ENCODE results near the gene CCDC192.
"Not testable (repeated sequence)": the region's sequence is repeated elsewhere in the genome, so short reads cannot be mapped to it uniquely, and the experiment has no call there.

The CCDC192 gene

DNA sequence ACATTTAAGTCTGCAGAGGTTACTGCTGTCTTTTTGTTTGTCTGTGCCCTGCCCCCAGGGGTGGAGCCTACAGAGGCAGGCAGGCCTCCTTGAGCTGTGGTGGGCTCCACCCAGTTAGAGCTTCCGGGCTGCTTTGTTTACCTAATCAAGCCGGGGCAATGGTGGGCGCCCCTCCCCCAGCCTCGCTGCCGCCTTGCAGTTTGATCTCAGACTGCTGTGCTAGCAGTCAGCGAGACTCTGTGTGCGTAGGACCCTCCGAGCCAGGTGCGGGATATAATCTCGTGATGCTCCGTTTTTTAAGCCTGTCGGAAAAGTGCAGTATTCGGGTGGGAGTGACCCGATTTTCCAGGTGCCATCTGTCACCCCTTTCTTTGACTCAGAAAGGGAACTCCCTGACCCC lies 36.2 kb downstream of the CCDC192 start:
- not testable (repeated sequence) for H3K27ac ChIP-seq (ENCODE audit: low read length); H3K9me3 ChIP-seq (ENCODE audit: control insufficient read depth, insufficient read depth, low read length); H3K4me1 ChIP-seq (ENCODE audit: control insufficient read depth, insufficient read depth, low read length); H3K27me3 ChIP-seq (ENCODE audit: control insufficient read depth, insufficient read depth, low read length); DNase-seq (ENCODE audit: low read depth, low spot score); H3K36me3 ChIP-seq (ENCODE audit: control insufficient read depth, insufficient read depth, low read length)
- peak overlapping the region; percentile 45; the same call in 1 of the 2 replicates for H3K4me3 ChIP-seq (ENCODE audit: low read length)
- no CpG with 5 or more reads among the region's 14 CpGs for WGBS (ENCODE audit: insufficient coverage, insufficient read length)

DNA sequence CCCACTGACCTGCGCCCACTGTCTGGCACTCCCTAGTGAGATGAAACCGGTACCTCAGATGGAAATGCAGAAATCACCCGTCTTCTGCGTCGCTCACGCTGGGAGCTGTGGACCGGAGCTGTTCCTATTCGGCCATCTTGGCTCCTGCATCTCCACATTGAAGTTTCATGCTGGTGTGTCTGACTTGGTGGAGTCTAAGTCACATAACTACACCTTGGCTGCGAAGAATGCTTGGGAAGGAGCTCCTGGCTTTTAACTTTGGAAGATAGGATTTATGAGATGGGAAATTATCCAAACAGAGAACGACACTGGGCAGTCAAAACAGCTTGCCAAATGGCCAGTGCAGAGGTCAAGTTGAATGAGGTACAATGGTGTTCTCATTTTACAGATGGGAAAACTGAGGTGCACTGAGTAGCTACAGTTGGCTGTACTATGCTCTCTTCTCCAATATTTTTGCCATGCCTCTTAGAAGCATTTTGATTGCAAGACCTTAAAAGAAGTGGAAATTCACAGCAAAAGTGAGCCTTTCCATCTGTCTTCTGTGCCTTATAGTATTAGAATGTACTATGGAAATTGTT lies 36.7 kb downstream of the CCDC192 start:
- DNase-seq (ENCODE audit: low read depth, low spot score): no peak
- Histone ChIP-seq H3K27me3 (ENCODE audit: control insufficient read depth, insufficient read depth, low read length) (no peaks in the 10 kb centered on the region), H3K4me1 (ENCODE audit: control insufficient read depth, insufficient read depth, low read length) (no peaks in the 10 kb centered on the region), H3K4me3 (ENCODE audit: low read length) (peak overlapping the region; percentile 31; the same call in 1 of the 2 replicates), H3K27ac (ENCODE audit: low read length) (no peak overlapping the region), H3K36me3 (ENCODE audit: control insufficient read depth, insufficient read depth, low read length) (no peaks in the 10 kb centered on the region), H3K9me3 (ENCODE audit: control insufficient read depth, insufficient read depth, low read length) (no peaks in the 10 kb centered on the region)
- no CpG with 5 or more reads among the region's 10 CpGs for WGBS (ENCODE audit: insufficient coverage, insufficient read length)

DNA sequence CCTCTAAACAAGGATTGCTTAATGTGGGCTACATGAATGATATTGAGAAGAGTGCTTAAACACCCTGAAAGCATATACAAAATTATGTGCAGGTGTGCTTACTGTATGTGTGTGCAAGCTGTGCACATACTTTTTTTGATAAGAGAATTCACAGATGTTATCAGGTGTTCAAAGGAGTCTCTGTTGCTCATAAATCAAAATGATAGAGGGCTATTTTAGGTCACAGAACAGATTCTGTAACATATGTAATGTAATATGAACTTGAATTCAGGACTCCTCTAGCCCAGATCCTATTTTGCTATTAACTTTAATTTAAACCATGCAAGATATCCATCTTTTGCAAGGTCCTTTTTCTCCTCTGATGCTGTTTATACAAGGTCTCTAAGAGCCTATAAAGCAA lies 38.2 kb downstream of the CCDC192 start:
- Histone ChIP-seq H3K36me3 (ENCODE audit: control insufficient read depth, insufficient read depth, low read length) (no peaks in the 10 kb centered on the region), H3K27me3 (ENCODE audit: control insufficient read depth, insufficient read depth, low read length) (no peaks in the 10 kb centered on the region), H3K4me1 (ENCODE audit: control insufficient read depth, insufficient read depth, low read length) (no peaks in the 10 kb centered on the region), H3K9me3 (ENCODE audit: control insufficient read depth, insufficient read depth, low read length) (no peaks in the 10 kb centered on the region), H3K27ac (ENCODE audit: low read length) (no peak overlapping the region), H3K4me3 (ENCODE audit: low read length) (no peak overlapping the region)
- no peak for DNase-seq (ENCODE audit: low read depth, low spot score)

- no peaks in the 10 kb centered on the region for H3K36me3 ChIP-seq (ENCODE audit: control insufficient read depth, insufficient read depth, low read length)
- no peaks in the 10 kb centered on the region for H3K27me3 ChIP-seq (ENCODE audit: control insufficient read depth, insufficient read depth, low read length)
- H3K4me1 ChIP-seq (ENCODE audit: control insufficient read depth, insufficient read depth, low read length): no peaks in the 10 kb centered on the region
- DNase-seq (ENCODE audit: low read depth, low spot score): no peak
- H3K4me3 ChIP-seq (ENCODE audit: low read length): no peak overlapping the region
- no peak overlapping the region for H3K27ac ChIP-seq (ENCODE audit: low read length)
- H3K9me3 ChIP-seq (ENCODE audit: control insufficient read depth, insufficient read depth, low read length): no peaks in the 10 kb centered on the region
Observed at GRCh38 chr5:127744241-127744640, 41.0 kb downstream of the CCDC192 start.

- Histone ChIP-seq H3K27ac (ENCODE audit: low read length) (no peak overlapping the region), H3K4me3 (ENCODE audit: low read length) (no peak overlapping the region), H3K9me3 (ENCODE audit: control insufficient read depth, insufficient read depth, low read length) (no peaks in the 10 kb centered on the region), H3K4me1 (ENCODE audit: control insufficient read depth, insufficient read depth, low read length) (no peaks in the 10 kb centered on the region), H3K36me3 (ENCODE audit: control insufficient read depth, insufficient read depth, low read length) (no peaks in the 10 kb centered on the region), H3K27me3 (ENCODE audit: control insufficient read depth, insufficient read depth, low read length) (no peaks in the 10 kb centered on the region)
- DNase-seq (ENCODE audit: low read depth, low spot score): no peak
- WGBS (ENCODE audit: insufficient coverage, insufficient read length): no CpG with 5 or more reads among the region's 1 CpG
Observed at GRCh38 chr5:127746756-127747155, 43.6 kb downstream of the CCDC192 start.

- not testable (repeated sequence) for H3K4me3 ChIP-seq (ENCODE audit: low read length); H3K36me3 ChIP-seq (ENCODE audit: control insufficient read depth, insufficient read depth, low read length); H3K27me3 ChIP-seq (ENCODE audit: control insufficient read depth, insufficient read depth, low read length); H3K27ac ChIP-seq (ENCODE audit: low read length); H3K4me1 ChIP-seq (ENCODE audit: control insufficient read depth, insufficient read depth, low read length); DNase-seq (ENCODE audit: low read depth, low spot score); H3K9me3 ChIP-seq (ENCODE audit: control insufficient read depth, insufficient read depth, low read length)
- WGBS (ENCODE audit: insufficient coverage, insufficient read length): no CpG with 5 or more reads among the region's 32 CpGs
Observed at GRCh38 chr5:127752503-127753265, 49.5 kb downstream of the CCDC192 start.

- Histone ChIP-seq H3K27ac (ENCODE audit: low read length) (no peak overlapping the region), H3K9me3 (ENCODE audit: control insufficient read depth, insufficient read depth, low read length) (no peaks in the 10 kb centered on the region)
- WGBS (ENCODE audit: insufficient coverage, insufficient read length): no CpG with 5 or more reads among the region's 4 CpGs
Observed at GRCh38 chr5:127754259-127754658, 51.1 kb downstream of the CCDC192 start.

GRCh38 chr5:127754706-127755105 lies 51.5 kb downstream of the CCDC192 start:
- H3K27ac ChIP-seq (ENCODE audit: low read length): no peak overlapping the region

More at GRCh38 chr5:127754259-127754658, 51.1 kb downstream of the CCDC192 start:
- Histone ChIP-seq H3K4me1 (ENCODE audit: control insufficient read depth, insufficient read depth, low read length) (no peaks in the 10 kb centered on the region), H3K27me3 (ENCODE audit: control insufficient read depth, insufficient read depth, low read length) (no peaks in the 10 kb centered on the region), H3K36me3 (ENCODE audit: control insufficient read depth, insufficient read depth, low read length) (no peaks in the 10 kb centered on the region), H3K4me3 (ENCODE audit: low read length) (no peak overlapping the region)
- no peak for DNase-seq (ENCODE audit: low read depth, low spot score)

DNA sequence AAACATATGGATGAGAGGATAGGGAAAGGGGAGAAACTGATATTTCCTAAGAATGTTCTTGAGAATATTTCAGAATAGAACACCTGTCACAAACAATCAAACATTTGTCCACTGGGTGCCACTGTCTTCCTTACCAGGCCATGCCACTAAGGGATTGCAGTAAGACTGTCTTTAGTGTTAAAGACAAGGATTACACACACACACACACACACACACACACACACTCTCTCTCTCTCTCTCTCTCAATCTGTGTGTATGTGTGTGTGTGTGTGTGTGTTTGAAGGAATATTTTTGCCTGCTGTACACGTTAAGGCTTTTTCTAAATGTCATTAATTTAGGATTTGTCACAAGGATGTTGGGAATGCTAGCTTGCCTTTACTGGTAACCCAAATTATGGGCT lies 54.4 kb downstream of the CCDC192 start:
- Histone ChIP-seq H3K27me3 (ENCODE audit: control insufficient read depth, insufficient read depth, low read length) (no peaks in the 10 kb centered on the region), H3K4me1 (ENCODE audit: control insufficient read depth, insufficient read depth, low read length) (no peaks in the 10 kb centered on the region), H3K9me3 (ENCODE audit: control insufficient read depth, insufficient read depth, low read length) (no peaks in the 10 kb centered on the region), H3K27ac (ENCODE audit: low read length) (no peak overlapping the region), H3K36me3 (ENCODE audit: control insufficient read depth, insufficient read depth, low read length) (no peaks in the 10 kb centered on the region), H3K4me3 (ENCODE audit: low read length) (no peak overlapping the region)
- DNase-seq (ENCODE audit: low read depth, low spot score): no peak
- WGBS (ENCODE audit: insufficient coverage, insufficient read length): no CpG with 5 or more reads among the region's 1 CpG

More at GRCh38 chr5:127754706-127755105, 51.5 kb downstream of the CCDC192 start:
- Histone ChIP-seq H3K4me1 (ENCODE audit: control insufficient read depth, insufficient read depth, low read length) (no peaks in the 10 kb centered on the region), H3K36me3 (ENCODE audit: control insufficient read depth, insufficient read depth, low read length) (no peaks in the 10 kb centered on the region), H3K9me3 (ENCODE audit: control insufficient read depth, insufficient read depth, low read length) (no peaks in the 10 kb centered on the region), H3K4me3 (ENCODE audit: low read length) (no peak overlapping the region), H3K27me3 (ENCODE audit: control insufficient read depth, insufficient read depth, low read length) (no peaks in the 10 kb centered on the region)
- no peak for DNase-seq (ENCODE audit: low read depth, low spot score)
- WGBS (ENCODE audit: insufficient coverage, insufficient read length): no CpG with 5 or more reads among the region's 2 CpGs

DNA sequence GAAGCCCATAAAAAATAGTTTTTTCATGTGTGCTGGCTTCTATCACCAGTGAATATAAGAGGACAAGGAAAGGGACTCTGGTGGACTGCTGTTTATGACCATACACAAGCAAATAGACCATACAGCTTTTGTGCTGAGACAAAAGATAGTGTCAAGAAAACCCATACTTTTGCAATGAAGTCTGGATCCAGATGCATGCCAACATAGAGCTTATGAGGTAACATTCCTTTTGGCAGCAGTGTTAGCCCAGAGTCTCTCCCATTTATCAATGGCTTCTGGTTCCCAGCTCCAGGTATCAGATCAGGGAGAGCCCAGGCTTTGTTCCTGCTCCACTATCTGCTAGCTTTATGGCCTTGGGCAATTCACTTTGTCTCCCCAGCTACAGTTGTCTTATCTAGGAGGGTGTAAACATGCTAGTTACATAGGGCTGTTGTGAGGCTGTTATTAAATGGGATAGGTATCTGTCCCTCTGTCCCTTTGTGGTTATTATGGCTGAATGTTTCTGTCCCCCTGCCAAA lies 55.6 kb downstream of the CCDC192 start:
- Histone ChIP-seq H3K4me3 (ENCODE audit: low read length) (no peak overlapping the region), H3K27me3 (ENCODE audit: control insufficient read depth, insufficient read depth, low read length) (no peaks in the 10 kb centered on the region), H3K36me3 (ENCODE audit: control insufficient read depth, insufficient read depth, low read length) (no peaks in the 10 kb centered on the region), H3K27ac (ENCODE audit: low read length) (no peak overlapping the region), H3K9me3 (ENCODE audit: control insufficient read depth, insufficient read depth, low read length) (no peaks in the 10 kb centered on the region), H3K4me1 (ENCODE audit: control insufficient read depth, insufficient read depth, low read length) (no peaks in the 10 kb centered on the region)
- DNase-seq (ENCODE audit: low read depth, low spot score): no peak

DNA sequence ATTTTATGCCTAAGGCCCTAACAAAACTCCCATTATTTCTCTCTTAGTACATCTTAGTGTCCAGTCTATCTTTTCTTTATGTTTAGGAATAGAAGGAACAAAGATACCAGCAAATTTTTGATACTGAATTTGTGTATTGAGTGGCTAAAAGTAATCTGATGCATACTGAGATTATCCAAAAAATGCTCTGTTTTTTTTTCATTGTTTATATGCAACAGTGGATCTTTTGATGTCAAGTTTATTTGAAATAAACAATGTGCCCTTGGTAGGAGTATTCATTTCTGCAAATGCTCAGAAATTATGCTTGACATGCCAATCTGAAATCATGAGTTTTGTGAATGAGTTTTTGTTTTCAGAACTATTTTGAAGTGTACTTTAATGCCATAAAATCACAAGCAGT lies 58.7 kb downstream of the CCDC192 start:
- no peaks in the 10 kb centered on the region for H3K27me3 ChIP-seq (ENCODE audit: control insufficient read depth, insufficient read depth, low read length)
- H3K27ac ChIP-seq (ENCODE audit: low read length): no peak overlapping the region
- no peaks in the 10 kb centered on the region for H3K4me1 ChIP-seq (ENCODE audit: control insufficient read depth, insufficient read depth, low read length)
- no peak for DNase-seq (ENCODE audit: low read depth, low spot score)
- H3K9me3 ChIP-seq (ENCODE audit: control insufficient read depth, insufficient read depth, low read length): no peaks in the 10 kb centered on the region
- H3K36me3 ChIP-seq (ENCODE audit: control insufficient read depth, insufficient read depth, low read length): no peaks in the 10 kb centered on the region
- no peak overlapping the region for H3K4me3 ChIP-seq (ENCODE audit: low read length)

Measured in iPS DF 6.9 (cell line).